ENCODE measurements around the gene ACOXL.

- TF ChIP-seq EZH2 (IDR thresholded peaks at IDR 0.05; ENCODE audit: insufficient read depth, poor library complexity, severe bottlenecking) (no peak), EZH2phosphoT487 (IDR thresholded peaks at IDR 0.05; ENCODE audit: insufficient read depth, low read depth) (no peak)
Observed at GRCh38 chr2:110742412-110742811, 10.0 kb downstream of the ACOXL start.
